Calu3 (cell line): ENCODE measurements around the gene MIOX. TPM values are rescaled to one million over a fixed set of nuclear protein-coding genes. Genes with fewer than 3 reads are reported as not detected.
A peak's percentile ranks its signal among the peaks of the same experiment; 100 is the strongest.

Experiments used
- BruUV-seq: library from RNA; stranded (reverse); fragments of 400-500 nt; replicated peaks from 2 replicates; lab custom pipeline; 2021; lab: Mats Ljungman, UMichigan
- CTCF ChIA-PET: fragments of 300-600 bp; sonication (Branson Sonifier 250); formaldehyde crosslinking; loops from one replicate; lab custom pipeline; 2022; ENCODE audit warnings: antibody characterized with exemption; lab: Charles Lee
- DNase-seq: peaks from one replicate; pipeline ENCODE4 v3.0.0; 2022
- H3K27ac Mint-ChIP-seq: one replicate; pipeline ENCODE4 v1.8.0; 2022; ENCODE audit warnings: mixed read lengths; ENCODE audit not compliant: unreplicated experiment
- H3K27me3 Mint-ChIP-seq: one replicate; pipeline ENCODE4 v1.8.0; 2022; ENCODE audit warnings: mixed read lengths; ENCODE audit not compliant: unreplicated experiment
- H3K36me3 Mint-ChIP-seq: one replicate; pipeline ENCODE4 v1.8.0; 2022; ENCODE audit warnings: mild to moderate bottlenecking, moderate library complexity, mixed read lengths; ENCODE audit not compliant: insufficient read depth, unreplicated experiment
- H3K4me1 Mint-ChIP-seq: one replicate; pipeline ENCODE4 v1.8.0; 2022; ENCODE audit warnings: mild to moderate bottlenecking, low read depth, mixed read lengths; ENCODE audit not compliant: unreplicated experiment
- H3K4me3 Mint-ChIP-seq: one replicate; pipeline ENCODE4 v1.8.0; 2022; ENCODE audit warnings: mild to moderate bottlenecking, low read depth, moderate library complexity, mixed read lengths; ENCODE audit not compliant: unreplicated experiment
- H3K9me3 Mint-ChIP-seq: one replicate; pipeline ENCODE4 v1.8.0; 2022; ENCODE audit warnings: low read depth, mixed read lengths; ENCODE audit not compliant: unreplicated experiment
- CTCF ChIP-seq: fragments of 200-600 bp; IDR thresholded peaks from one replicate; pipeline ENCODE4 v1.8.0; 2022; ENCODE audit warnings: antibody characterized with exemption; ENCODE audit not compliant: unreplicated experiment
- intact Hi-C: fragments of 100-400 bp; cut with micrococcal nuclease; formaldehyde crosslinking; loops from one replicate; pipeline ENCODE4 v1.10.0; 2022; ENCODE audit not compliant: unreplicated experiment
- total RNA-seq: library from RNA; stranded (reverse); gene quantifications from 2 replicates; pipeline ENCODE4 v1.2.3, GENCODE V29; 2022

The MIOX gene
- total RNA-seq, 1 experiment from 2014 or later: 0.45 TPM

GRCh38 chr22:50505776-50506610 lies 19.3 kb downstream of the MIOX start:
- peaks cover 47% of the 10 kb centered on the region for H3K36me3 Mint-ChIP-seq
- intact Hi-C loops: no loop called here
- TF ChIP-seq CTCF: no peak
- H3K27me3 Mint-ChIP-seq: no peaks in the 10 kb centered on the region
- peak overlapping the region; percentile 91 for H3K4me3 Mint-ChIP-seq
- DNase-seq: no peak
- peaks cover 17% of the 10 kb centered on the region for H3K4me1 Mint-ChIP-seq
- H3K9me3 Mint-ChIP-seq: no peaks in the 10 kb centered on the region
- no peak overlapping the region for H3K27ac Mint-ChIP-seq
- CTCF ChIA-PET: interaction anchor here (1.0 kb wide), 1 partner anchor 9 kb away, joined by 5 read pairs; no protein-coding TSS in a partner anchor
- BruUV-seq: no TSS peak

DNA sequence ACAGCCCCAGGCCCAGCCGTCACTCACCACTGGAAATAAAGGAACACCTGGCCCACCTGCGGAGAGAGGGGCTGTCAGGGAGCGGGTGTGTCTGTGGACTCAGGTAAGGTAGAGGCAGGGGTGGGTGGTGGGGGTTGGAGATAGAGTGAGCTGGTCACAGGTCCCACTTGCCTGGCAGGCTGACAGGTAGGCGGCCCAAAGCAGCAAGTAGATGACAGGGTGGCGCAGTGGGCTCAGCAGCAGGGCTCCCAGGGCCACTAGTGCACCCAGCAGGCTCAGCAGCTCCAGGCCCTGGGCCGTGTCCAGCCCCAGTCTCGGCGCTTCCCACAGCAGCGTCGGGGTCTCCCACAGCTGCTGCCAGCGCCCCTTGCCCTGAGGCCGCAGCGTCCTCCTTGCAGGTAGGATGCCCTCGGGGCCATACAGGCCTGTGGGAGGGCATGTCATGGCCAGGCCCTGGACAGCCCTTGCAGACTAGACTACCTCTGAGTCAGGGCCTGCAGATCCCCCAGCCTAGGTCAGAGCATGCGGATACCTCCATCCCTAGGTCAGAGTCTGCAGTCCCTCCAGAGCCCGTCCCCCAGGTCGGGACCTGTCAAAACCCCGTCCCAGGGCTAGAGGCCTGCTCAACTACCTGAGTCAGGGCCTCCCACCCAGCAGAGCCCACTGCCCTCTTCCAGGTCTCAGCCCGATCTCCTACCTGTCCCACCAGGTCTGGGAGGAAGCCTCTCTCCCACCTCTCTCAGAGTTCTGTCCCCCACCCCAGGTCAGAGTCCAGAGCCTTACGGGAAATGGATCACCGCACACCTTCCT lies 20.2 kb downstream of the MIOX start:
- CTCF ChIA-PET: interaction anchor here (1.0 kb wide), 1 partner anchor 10 kb away, joined by 5 read pairs; no protein-coding TSS in a partner anchor
- Mint-ChIP-seq H3K27ac (peak overlapping the region; percentile 91), H3K4me3 (peak overlapping the region; percentile 91), H3K36me3 (peaks cover 52% of the 10 kb centered on the region), H3K4me1 (peaks cover 17% of the 10 kb centered on the region), H3K27me3 (no peaks in the 10 kb centered on the region), H3K9me3 (no peaks in the 10 kb centered on the region)
- TF ChIP-seq CTCF: no peak
- TSS peak; percentile 35 for BruUV-seq
- DNase-seq: no peak
- intact Hi-C loops: no loop called here

DNA sequence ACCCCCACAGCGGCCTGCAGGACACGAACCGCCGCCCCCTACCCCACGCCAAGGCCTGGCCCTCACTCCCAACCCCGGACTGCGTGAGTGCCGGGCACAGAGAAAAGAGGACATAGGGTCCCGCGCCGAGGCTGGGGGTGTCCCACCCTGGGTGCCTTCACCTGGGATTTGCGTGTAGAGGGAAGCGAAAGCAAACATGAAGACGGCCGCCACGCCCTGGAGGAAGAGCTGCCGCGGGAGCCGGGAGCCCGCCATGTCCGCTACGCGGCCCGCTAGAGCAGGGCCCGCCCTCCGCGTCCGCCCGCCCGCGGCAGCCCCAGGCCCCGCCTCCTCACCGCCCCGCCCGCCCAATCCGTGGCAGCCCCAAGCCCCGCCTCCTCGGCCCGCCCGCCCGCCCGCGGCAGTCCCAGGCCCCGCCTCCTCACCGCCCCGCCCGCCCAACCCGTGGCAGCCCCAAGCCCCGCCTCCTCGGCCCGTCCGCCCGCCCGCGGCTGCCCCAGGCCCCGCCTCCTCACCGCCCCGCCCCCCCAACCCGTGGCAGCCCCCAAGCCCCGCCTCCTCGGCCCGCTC lies 20.8 kb downstream of the MIOX start, which contains the start of gene LMF2:
TSS of gene LMF2 (minus strand) at position 282 of the 570 bp plus-strand sequence. CDS start at position 255, 27 bp downstream.
- Mint-ChIP-seq H3K27ac (peak within 1 kb of the TSS; percentile 91), H3K36me3 (peaks cover 52% of the 10 kb centered on the region), H3K4me3 (peak within 1 kb of the TSS; percentile 91), H3K9me3 (no peaks in the 10 kb centered on the region), H3K4me1 (peaks cover 17% of the 10 kb centered on the region), H3K27me3 (no peaks in the 10 kb centered on the region)
- no TSS peak for BruUV-seq
- intact Hi-C loops: no loop called here
- CTCF ChIA-PET: interaction anchor here (0.6 to 2.1 kb wide), 8 partner anchors 9 to 253 kb away, joined by 3 to 13 read pairs (median 4); partner anchors contain the start of genes SCO2 and SYCE3
- peak; percentile 91 for DNase-seq
- no peak for TF ChIP-seq CTCF
